Measurements from ENCODE around the gene CATSPERZ. TPM values are rescaled to one million over a fixed set of nuclear protein-coding genes. Genes with fewer than 3 reads are reported as not detected.

Gene CATSPERZ
- total RNA-seq, 1 donor, result not detected

- no peak for TF ChIP-seq CTCF (IDR thresholded peaks at IDR 0.05; ENCODE audit: extremely low read depth, low read depth, low read length)
- Histone ChIP-seq H3K27me3 (ENCODE audit: insufficient read depth, low read length) (no peaks in the 10 kb centered on the region), H3K9me3 (ENCODE audit: low read depth, low read length) (no peaks in the 10 kb centered on the region), H3K36me3 (ENCODE audit: insufficient read depth, low read length) (no peaks in the 10 kb centered on the region), H3K27ac (ENCODE audit: low read depth, low read length) (no peak overlapping the region), H4K20me1 (ENCODE audit: insufficient read depth, low read length) (no peaks in the 10 kb centered on the region), H3K4me2 (ENCODE audit: insufficient read depth, low read length) (no peak overlapping the region), H3K4me1 (ENCODE audit: insufficient read depth, low read length) (peaks cover 22% of the 10 kb centered on the region), H2AFZ (ENCODE audit: low read length) (no peak overlapping the region), H3K4me3 (ENCODE audit: insufficient read depth, low read length) (no peak overlapping the region), H3K79me2 (ENCODE audit: insufficient read depth, low read length) (no peaks in the 10 kb centered on the region)
- peak; percentile 95 for DNase-seq (ENCODE audit: insufficient read length, low spot score, missing footprints)
These were observed 34.9 kb downstream of the CATSPERZ start for GRCh38 chr11:64334764-64335735.

GRCh38 chr11:64337538-64338249 is 37.5 kb downstream of the CATSPERZ start:
- Histone ChIP-seq H3K79me2 (ENCODE audit: insufficient read depth, low read length) (no peaks in the 10 kb centered on the region), H3K4me2 (ENCODE audit: insufficient read depth, low read length) (no peak overlapping the region), H4K20me1 (ENCODE audit: insufficient read depth, low read length) (no peaks in the 10 kb centered on the region), H3K36me3 (ENCODE audit: insufficient read depth, low read length) (no peaks in the 10 kb centered on the region), H3K9me3 (ENCODE audit: low read depth, low read length) (no peaks in the 10 kb centered on the region), H3K4me1 (ENCODE audit: insufficient read depth, low read length) (peaks cover 13% of the 10 kb centered on the region), H3K27me3 (ENCODE audit: insufficient read depth, low read length) (no peaks in the 10 kb centered on the region), H3K4me3 (ENCODE audit: insufficient read depth, low read length) (no peak overlapping the region), H3K27ac (ENCODE audit: low read depth, low read length) (no peak overlapping the region), H2AFZ (ENCODE audit: low read length) (no peak overlapping the region)
- TF ChIP-seq CTCF (IDR thresholded peaks at IDR 0.05; ENCODE audit: extremely low read depth, low read depth, low read length), result no peak
- no peak for DNase-seq (ENCODE audit: insufficient read length, low spot score, missing footprints)

- no peaks in the 10 kb centered on the region for H3K36me3 ChIP-seq (ENCODE audit: insufficient read depth, low read length)
- no peak overlapping the region for H3K4me2 ChIP-seq (ENCODE audit: insufficient read depth, low read length)
- no peaks in the 10 kb centered on the region for H3K27me3 ChIP-seq (ENCODE audit: insufficient read depth, low read length)
- no peak overlapping the region for H2AFZ ChIP-seq (ENCODE audit: low read length)
- no peaks in the 10 kb centered on the region for H3K9me3 ChIP-seq (ENCODE audit: low read depth, low read length)
- H4K20me1 ChIP-seq (ENCODE audit: insufficient read depth, low read length), result no peaks in the 10 kb centered on the region
- no peak overlapping the region for H3K27ac ChIP-seq (ENCODE audit: low read depth, low read length)
- TF ChIP-seq CTCF (IDR thresholded peaks at IDR 0.05; ENCODE audit: extremely low read depth, low read depth, low read length), result no peak
- H3K4me3 ChIP-seq (ENCODE audit: insufficient read depth, low read length), result no peak overlapping the region
- peak; percentile 85 for DNase-seq (ENCODE audit: insufficient read length, low spot score, missing footprints)
- H3K4me1 ChIP-seq (ENCODE audit: insufficient read depth, low read length), result peaks cover 13% of the 10 kb centered on the region
- H3K79me2 ChIP-seq (ENCODE audit: insufficient read depth, low read length), result no peaks in the 10 kb centered on the region
These were observed 38.6 kb downstream of the CATSPERZ start for GRCh38 chr11:64338716-64339115.

GRCh38 chr11:64339286-64339685 is 39.1 kb downstream of the CATSPERZ start:
- peak; percentile 29 for DNase-seq (ENCODE audit: insufficient read length, low spot score, missing footprints)
- H3K4me1 ChIP-seq (ENCODE audit: insufficient read depth, low read length), result peaks cover 13% of the 10 kb centered on the region
- no peak overlapping the region for H3K27ac ChIP-seq (ENCODE audit: low read depth, low read length)
- H3K36me3 ChIP-seq (ENCODE audit: insufficient read depth, low read length), result no peaks in the 10 kb centered on the region
- no peak overlapping the region for H3K4me3 ChIP-seq (ENCODE audit: insufficient read depth, low read length)
- no peak overlapping the region for H3K4me2 ChIP-seq (ENCODE audit: insufficient read depth, low read length)
- no peaks in the 10 kb centered on the region for H3K79me2 ChIP-seq (ENCODE audit: insufficient read depth, low read length)
- H3K9me3 ChIP-seq (ENCODE audit: low read depth, low read length), result no peaks in the 10 kb centered on the region
- H3K27me3 ChIP-seq (ENCODE audit: insufficient read depth, low read length), result no peaks in the 10 kb centered on the region
- no peak overlapping the region for H2AFZ ChIP-seq (ENCODE audit: low read length)
- TF ChIP-seq CTCF (IDR thresholded peaks at IDR 0.05; ENCODE audit: extremely low read depth, low read depth, low read length), result no peak
- H4K20me1 ChIP-seq (ENCODE audit: insufficient read depth, low read length), result no peaks in the 10 kb centered on the region

Measured in osteoblast (primary cell).